ENCODE measurements around the gene PRKAG1.

The PRKAG1 gene

DNA sequence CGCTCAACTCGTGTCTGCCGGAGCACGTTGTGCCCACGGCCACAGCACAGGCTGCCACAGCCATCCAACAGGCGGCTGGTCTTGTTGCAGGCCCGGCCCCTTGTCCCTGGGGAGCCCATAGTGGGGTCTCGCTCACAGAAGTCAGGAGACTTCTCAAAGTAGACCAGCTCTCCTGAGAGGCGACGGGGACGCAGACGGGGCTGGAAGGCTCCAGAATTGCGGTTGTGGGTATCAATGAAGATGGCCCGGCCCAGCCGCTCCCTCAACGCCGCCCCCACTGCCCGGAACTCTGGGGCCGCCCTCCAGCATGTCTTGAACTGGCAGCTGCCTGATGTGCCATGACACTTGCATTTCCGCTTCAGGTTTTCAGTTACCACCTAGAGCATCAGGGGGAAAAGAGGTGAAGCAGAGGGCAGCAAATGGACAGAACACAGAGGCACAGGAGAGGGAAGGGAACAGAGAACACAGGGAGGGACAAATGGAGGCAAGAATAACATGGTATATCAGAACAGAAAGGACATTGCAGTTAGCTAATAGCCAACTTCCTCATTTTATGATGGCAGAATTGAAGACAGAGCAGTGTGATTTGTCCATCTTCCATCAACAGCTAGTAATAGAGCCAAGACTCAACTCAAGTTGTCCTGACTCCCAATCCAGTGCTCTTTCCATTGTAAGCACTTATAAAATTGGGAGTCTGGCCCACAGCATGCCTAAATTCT is 52.2 kb downstream of the PRKAG1 start:
- Mint-ChIP-seq H3K27ac (no peak overlapping the region), H3K27me3 (peaks cover 27% of the 10 kb centered on the region), H3K9me3 (no peaks in the 10 kb centered on the region), H3K4me1 (ENCODE audit: low read depth) (peaks cover 28% of the 10 kb centered on the region), H3K4me3 (no peak overlapping the region), H3K36me3 (ENCODE audit: low read depth) (no peaks in the 10 kb centered on the region)
- no peak for DNase-seq

DNA sequence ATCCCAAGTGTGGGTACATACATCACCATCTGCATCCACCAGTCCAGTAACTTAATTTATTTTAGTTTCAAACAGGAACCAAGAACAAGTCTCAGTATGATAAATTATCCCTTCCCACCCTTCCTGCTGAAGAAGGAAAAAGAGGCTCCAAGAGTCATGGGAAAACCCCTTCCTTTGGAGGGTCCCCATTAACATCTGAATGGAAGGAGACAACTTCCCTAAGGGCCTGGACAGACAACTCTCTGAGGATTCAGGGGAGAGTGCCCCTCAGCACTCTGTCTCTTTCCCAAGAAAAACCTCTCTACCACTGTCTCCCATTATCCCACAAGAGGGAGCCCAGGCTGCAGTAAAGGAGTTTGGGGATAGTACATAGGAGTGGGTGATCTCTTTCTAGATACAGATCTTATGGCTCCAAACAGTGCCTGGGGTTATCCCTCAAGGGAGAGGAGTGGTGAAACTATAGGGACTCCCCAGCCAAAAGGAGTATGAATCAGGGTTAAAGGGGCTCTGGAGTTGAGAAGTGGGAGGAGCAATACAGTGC is 53.2 kb downstream of the PRKAG1 start:
- H3K27me3 Mint-ChIP-seq, result peaks cover 17% of the 10 kb centered on the region
- H3K36me3 Mint-ChIP-seq (ENCODE audit: low read depth), result no peaks in the 10 kb centered on the region
- peaks cover 18% of the 10 kb centered on the region for H3K4me1 Mint-ChIP-seq (ENCODE audit: low read depth)
- H3K9me3 Mint-ChIP-seq, result no peaks in the 10 kb centered on the region
- H3K4me3 Mint-ChIP-seq, result no peak overlapping the region
- no peak for DNase-seq
- no peak overlapping the region for H3K27ac Mint-ChIP-seq

DNA sequence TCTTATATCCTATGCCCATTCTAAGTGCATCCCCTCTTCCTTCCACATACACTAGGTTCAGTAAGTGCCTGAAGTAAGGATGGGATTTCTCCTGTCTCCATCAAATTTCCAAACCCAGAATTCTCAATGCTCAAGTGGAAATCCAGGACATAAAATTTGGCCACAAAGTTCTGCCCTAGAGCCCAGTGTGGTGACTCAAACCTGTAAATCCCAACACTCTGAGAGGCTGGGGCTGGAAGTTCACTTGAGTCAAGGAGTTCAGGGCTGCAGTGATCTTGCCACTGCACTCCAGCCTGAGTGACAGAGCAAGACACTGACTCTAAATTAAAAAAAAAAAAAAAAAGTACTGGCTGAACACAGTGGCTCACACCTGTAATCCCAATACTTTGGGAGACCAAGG is 56.8 kb downstream of the PRKAG1 start:
- H3K36me3 Mint-ChIP-seq (ENCODE audit: low read depth), result peaks cover 4% of the 10 kb centered on the region
- H3K4me1 Mint-ChIP-seq (ENCODE audit: low read depth), result peaks cover 6% of the 10 kb centered on the region
- H3K4me3 Mint-ChIP-seq, result no peak overlapping the region
- no peaks in the 10 kb centered on the region for H3K9me3 Mint-ChIP-seq
- H3K27me3 Mint-ChIP-seq, result peaks cover 4% of the 10 kb centered on the region
- DNase-seq, result no peak
- H3K27ac Mint-ChIP-seq, result no peak overlapping the region

DNA sequence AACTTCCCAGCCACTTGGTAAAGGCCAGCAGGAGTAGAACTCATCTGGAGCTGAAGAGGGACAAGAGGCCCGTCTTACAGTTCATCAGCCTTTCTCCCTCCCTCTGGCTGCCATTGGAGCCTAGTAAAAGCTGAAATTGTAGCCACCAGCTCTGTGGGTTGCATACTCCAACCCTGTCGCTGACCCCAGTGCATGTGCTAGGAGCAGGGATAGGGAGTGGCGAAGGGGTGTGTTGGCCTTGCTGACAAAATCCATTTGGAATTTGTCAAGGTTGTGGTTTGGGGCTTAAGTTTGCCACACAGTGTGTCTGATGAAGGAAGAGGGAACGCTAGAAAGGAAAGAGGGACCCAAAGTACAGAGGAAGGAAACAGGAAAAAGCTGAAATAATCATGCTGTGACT is 57.2 kb downstream of the PRKAG1 start:
- Mint-ChIP-seq H3K4me3 (no peak overlapping the region), H3K36me3 (ENCODE audit: low read depth) (peaks cover 9% of the 10 kb centered on the region), H3K27ac (no peak overlapping the region), H3K4me1 (ENCODE audit: low read depth) (peaks cover 11% of the 10 kb centered on the region), H3K27me3 (peaks cover 4% of the 10 kb centered on the region), H3K9me3 (no peaks in the 10 kb centered on the region)
- no peak for DNase-seq

DNA sequence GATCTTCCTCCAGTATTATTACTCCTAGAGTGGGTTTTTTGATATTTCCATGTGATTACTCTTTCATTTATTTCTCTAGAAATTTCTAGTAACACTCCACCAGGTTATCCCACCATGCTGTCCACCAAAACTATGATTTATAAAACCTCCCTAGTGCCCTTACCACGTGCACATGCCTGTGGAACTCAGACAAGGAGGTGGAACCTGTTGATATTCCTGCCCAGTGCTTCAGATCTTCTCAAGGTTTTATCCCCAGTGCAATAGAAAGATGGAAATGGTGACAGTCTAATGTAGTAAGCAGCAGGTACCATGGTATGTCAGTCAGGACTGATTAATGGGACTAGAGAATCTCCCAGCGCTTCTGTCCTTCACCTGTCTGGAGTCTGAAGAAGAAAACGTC is 57.7 kb downstream of the PRKAG1 start:
- no peak overlapping the region for H3K4me3 Mint-ChIP-seq
- H3K36me3 Mint-ChIP-seq (ENCODE audit: low read depth), result peaks cover 14% of the 10 kb centered on the region
- peaks cover 16% of the 10 kb centered on the region for H3K4me1 Mint-ChIP-seq (ENCODE audit: low read depth)
- DNase-seq, result no peak
- peaks cover 4% of the 10 kb centered on the region for H3K27me3 Mint-ChIP-seq
- H3K27ac Mint-ChIP-seq, result no peak overlapping the region
- no peaks in the 10 kb centered on the region for H3K9me3 Mint-ChIP-seq

DNA sequence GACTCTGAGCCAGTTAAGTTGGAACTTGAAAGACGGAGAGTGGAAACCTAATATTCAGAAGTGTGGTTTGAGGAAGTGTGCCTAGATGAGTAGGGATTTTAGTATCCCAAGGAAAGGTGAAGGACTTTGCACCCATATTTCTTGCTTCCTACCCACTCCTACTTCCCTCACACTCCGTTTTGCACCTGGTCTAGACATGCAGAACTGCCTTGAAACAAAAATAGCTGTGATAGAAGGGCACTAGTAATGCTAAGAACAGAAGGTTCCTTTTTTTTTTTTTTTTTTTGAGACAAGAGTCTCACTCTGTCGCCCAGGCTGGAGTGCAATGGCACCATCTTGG is 60.6 kb downstream of the PRKAG1 start:
- DNase-seq, result no peak
- H3K27me3 Mint-ChIP-seq, result peaks cover 4% of the 10 kb centered on the region
- peaks cover 35% of the 10 kb centered on the region for H3K4me1 Mint-ChIP-seq (ENCODE audit: low read depth)
- H3K4me3 Mint-ChIP-seq, result peak overlapping the region; percentile 96
- H3K36me3 Mint-ChIP-seq (ENCODE audit: low read depth), result peaks cover 31% of the 10 kb centered on the region
- H3K27ac Mint-ChIP-seq, result peak overlapping the region; percentile 93
- H3K9me3 Mint-ChIP-seq, result no peaks in the 10 kb centered on the region

DNA sequence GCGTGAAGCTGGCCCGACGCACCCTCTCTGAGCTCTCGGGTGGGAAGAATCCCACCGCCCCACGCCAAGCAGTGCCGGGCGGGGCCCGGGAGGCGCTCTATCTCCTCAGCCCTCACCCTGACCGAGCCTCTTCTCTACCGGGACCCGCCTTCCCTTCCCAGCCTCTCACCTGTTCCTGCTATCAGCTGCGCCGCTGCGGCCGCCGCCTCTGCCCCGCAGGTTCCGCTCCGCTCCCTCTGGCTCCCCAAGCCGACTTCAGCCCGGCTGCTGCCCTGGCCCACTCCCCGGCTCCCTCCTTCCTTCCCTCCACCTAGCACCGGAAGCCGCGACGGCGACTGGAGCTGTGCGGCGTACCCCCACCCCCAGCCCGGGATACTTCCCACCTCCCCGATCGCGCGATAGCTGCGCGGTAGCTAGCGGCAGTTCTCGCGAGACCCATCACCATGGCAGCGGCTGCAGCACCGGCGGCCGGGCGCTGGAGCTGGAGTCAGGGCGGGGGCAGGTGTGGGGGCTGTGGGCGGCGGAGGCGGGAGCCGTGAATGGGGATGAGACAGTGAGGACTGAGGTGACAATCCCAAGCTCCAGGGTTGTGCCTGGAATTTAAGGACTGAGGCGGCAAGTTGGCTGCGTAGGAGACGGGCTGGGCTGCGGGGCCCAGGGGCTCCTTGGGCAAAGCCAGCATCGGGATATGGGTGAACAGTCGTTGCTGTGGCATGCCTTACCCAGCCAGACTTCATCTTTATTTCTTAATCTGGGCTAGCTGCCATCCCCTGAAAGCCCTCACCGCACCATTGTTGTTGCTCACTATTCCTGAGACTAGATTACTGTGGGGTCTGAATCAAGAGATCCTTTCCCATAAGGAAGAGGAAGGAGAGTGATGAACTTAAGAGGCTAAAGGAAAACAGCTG is 61.2 kb downstream of the PRKAG1 start, which contains the start of gene ARF3:
Gene ARF3, minus strand, starts transcription at position 347 of the 908 bp plus-strand sequence. CDS start 16,392 bp downstream, outside the sequence.
- no peaks in the 10 kb centered on the region for H3K9me3 Mint-ChIP-seq

DNA sequence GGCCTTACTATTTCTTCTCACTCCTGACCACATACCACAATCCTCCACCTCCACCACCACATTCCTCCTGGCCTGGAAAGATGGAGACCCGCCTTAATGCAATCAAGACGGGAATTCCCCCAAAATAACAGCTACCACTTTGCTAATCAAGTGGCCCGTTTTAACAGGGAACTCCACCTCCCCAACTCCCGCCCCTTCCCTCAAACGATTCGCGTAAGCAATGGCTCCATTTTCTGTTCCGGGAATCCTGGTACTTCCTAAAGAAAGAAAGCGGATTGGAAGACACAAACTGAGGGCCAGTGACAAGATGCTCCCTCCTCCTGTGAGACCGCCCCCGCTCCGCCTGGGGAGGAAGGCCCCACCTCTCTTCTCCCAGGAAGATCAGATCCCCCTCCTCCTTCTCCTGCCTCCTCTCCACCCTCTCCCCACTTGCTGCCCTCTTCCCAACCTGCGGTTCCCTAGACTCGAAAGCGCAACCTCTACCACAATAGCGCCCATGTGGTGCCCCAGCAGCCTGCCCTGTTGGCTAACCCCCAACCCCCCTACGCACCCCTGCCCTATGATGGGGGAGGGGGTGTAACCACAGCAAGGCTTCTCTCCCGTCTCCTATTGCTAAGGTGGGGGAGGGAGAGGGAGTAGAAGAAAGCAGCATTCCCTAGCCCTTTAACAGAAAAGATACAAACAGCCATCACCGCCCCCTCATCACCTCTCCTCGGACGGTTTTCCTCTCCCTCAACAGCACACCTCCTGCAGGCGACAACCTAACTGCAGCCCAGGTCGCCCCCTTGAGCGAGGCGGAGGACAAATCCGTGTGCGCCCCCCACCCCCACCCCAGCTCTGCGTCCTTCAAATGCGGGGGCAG is 62.1 kb downstream of the PRKAG1 start:
- no peaks in the 10 kb centered on the region for H3K9me3 Mint-ChIP-seq
- peaks cover 4% of the 10 kb centered on the region for H3K27me3 Mint-ChIP-seq
- peak overlapping the region; percentile 96 for H3K4me3 Mint-ChIP-seq
- H3K36me3 Mint-ChIP-seq (ENCODE audit: low read depth), result peaks cover 42% of the 10 kb centered on the region
- H3K4me1 Mint-ChIP-seq (ENCODE audit: low read depth), result peaks cover 38% of the 10 kb centered on the region
- peak; percentile 50 for DNase-seq
- peak overlapping the region; percentile 93 for H3K27ac Mint-ChIP-seq

More for the DNA sequence above, 61.2 kb downstream of the PRKAG1 start, which contains the start of gene ARF3:
- peaks cover 4% of the 10 kb centered on the region for H3K27me3 Mint-ChIP-seq
- peak; percentile 94 for DNase-seq
- peak within 1 kb of the TSS; percentile 96 for H3K4me3 Mint-ChIP-seq
- peaks cover 35% of the 10 kb centered on the region for H3K4me1 Mint-ChIP-seq (ENCODE audit: low read depth)
- H3K36me3 Mint-ChIP-seq (ENCODE audit: low read depth), result peaks cover 37% of the 10 kb centered on the region
- peak within 1 kb of the TSS; percentile 93 for H3K27ac Mint-ChIP-seq

DNA sequence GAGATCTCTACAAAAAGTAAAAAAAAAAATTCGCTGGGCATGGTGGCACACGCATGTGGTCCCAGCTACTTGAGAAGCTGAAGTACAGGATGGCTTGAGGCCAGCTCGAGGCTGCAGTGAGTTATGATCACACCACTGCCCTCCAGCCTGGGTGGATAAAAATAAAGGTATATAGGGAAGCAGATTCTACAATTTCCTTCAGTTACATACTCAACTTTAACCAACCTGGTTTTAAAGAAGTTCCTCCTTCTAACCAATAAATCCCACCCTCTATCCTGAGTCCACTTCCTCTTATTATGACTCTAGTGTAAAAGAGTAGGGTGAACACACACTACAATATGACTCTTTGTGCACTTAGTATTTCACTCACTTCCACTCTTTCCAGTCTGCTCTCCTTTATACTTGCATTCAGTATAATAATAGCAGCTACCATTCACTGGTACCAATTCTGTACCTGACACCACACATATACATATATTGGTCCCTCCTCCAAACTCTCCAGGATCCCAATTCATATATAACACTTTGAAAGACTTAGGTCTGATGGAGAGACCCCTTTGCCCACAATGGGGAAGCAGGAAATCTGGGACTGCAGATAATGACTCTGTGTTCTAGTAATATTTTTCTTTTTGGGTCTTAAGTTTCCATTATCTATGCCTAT is 63.6 kb downstream of the PRKAG1 start:
- peaks cover 38% of the 10 kb centered on the region for H3K4me1 Mint-ChIP-seq (ENCODE audit: low read depth)
- H3K36me3 Mint-ChIP-seq (ENCODE audit: low read depth), result peaks cover 50% of the 10 kb centered on the region
- peaks cover 4% of the 10 kb centered on the region for H3K27me3 Mint-ChIP-seq
- no peak overlapping the region for H3K27ac Mint-ChIP-seq
- peak overlapping the region; percentile 96 for H3K4me3 Mint-ChIP-seq
- DNase-seq, result no peak
- no peaks in the 10 kb centered on the region for H3K9me3 Mint-ChIP-seq

DNA sequence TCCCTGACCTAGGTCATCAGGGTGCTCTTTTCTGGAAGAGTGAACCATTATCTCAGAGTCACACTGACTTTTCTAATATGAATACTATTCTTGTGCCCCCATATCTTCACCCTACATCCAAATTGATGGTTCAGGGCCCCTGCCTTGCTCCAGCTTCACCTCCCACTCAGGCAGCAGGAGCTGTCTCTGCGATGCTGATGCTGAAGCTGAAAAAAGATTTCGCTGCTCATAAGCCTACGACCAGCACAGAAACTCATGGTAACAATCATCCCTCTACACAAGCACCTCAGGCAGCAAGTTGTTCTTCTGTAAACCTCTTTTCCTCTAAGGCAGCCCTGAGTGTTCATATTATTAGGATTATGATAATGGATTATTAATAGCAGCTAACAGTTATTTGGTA is 64.5 kb downstream of the PRKAG1 start:
- DNase-seq, result no peak
- H3K9me3 Mint-ChIP-seq, result no peaks in the 10 kb centered on the region
- H3K27me3 Mint-ChIP-seq, result no peaks in the 10 kb centered on the region
- no peak overlapping the region for H3K4me3 Mint-ChIP-seq
- no peak overlapping the region for H3K27ac Mint-ChIP-seq
- peaks cover 55% of the 10 kb centered on the region for H3K36me3 Mint-ChIP-seq (ENCODE audit: low read depth)
- H3K4me1 Mint-ChIP-seq (ENCODE audit: low read depth), result peaks cover 38% of the 10 kb centered on the region

DNA sequence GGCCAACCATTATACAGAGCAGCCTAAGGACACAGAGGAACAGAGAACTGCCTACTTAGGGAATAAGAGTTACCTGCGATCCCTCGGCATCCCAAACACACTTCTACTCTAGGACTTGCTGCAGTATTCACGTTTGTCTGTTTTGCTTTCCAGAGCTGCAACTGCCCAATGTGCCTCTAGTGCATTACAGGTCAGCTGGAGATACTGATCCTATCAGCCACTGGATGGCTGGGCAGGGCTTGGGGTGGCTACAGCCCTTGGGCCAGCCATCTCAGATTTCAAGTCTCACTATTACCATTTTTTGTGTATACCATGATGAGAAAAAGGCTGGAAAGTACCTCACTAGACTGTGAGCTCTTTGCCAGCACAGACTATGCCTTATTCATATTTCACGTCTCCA is 65.9 kb downstream of the PRKAG1 start:
- peaks cover 60% of the 10 kb centered on the region for H3K36me3 Mint-ChIP-seq (ENCODE audit: low read depth)
- H3K27ac Mint-ChIP-seq, result no peak overlapping the region
- peaks cover 40% of the 10 kb centered on the region for H3K4me1 Mint-ChIP-seq (ENCODE audit: low read depth)
- H3K27me3 Mint-ChIP-seq, result no peaks in the 10 kb centered on the region
- H3K4me3 Mint-ChIP-seq, result no peak overlapping the region
- DNase-seq, result no peak
- H3K9me3 Mint-ChIP-seq, result no peaks in the 10 kb centered on the region

Measured in activated T-cell treated with anti-CD3 and anti-CD28 coated beads, Interleukin-2, amount 50 U/mL, for 24 hours (primary cell).